HepG2 (cell line): ENCODE results near the gene CNNM4. TPM values are rescaled to one million over a fixed set of nuclear protein-coding genes. Genes with fewer than 3 reads are reported as not detected.

Experiments
- ARNT2 ChIP-seq: sonication (generic); formaldehyde crosslinking; IDR thresholded peaks from 2 replicates; pipeline ENCODE4 v1.8.0; 2022; ENCODE audit warnings: mild to moderate bottlenecking, low read depth, missing genetic modification reagents, moderate library complexity
- BRCA1 ChIP-seq: sonication (generic); formaldehyde crosslinking; IDR thresholded peaks from 2 replicates; pipeline ENCODE4 v1.4.0; 2020; ENCODE audit warnings: missing genetic modification reagents
- CCAR2 ChIP-seq: fragments of 200-400 bp; formaldehyde crosslinking; optimal IDR thresholded peaks from 2 replicates; pipeline ENCODE3; 2018; ENCODE audit warnings: low read depth, mild to moderate bottlenecking, low read length, moderate library complexity
- CREB1 ChIP-seq, 2 experiments: fragments of 450-650 bp in 1 of 2; IDR thresholded peaks; 2 replicates each; pipeline ENCODE4 v1.6.1; 2016 to 2017; ENCODE audit warnings: control low read depth in 1 of 2, mild to moderate bottlenecking in 1 of 2, missing compliant biosample characterization in 1 of 2, missing genetic modification characterization in 1 of 2
- FIP1L1 ChIP-seq: fragments of 200-400 bp; formaldehyde crosslinking; IDR thresholded peaks from 2 replicates; pipeline ENCODE4 v1.6.1; 2018; ENCODE audit warnings: low read depth, mild to moderate bottlenecking, low read length, moderate library complexity, borderline replicate concordance; ENCODE audit not compliant: insufficient read depth
- FOSL2 ChIP-seq: sonication (generic); formaldehyde crosslinking; IDR thresholded peaks from 2 replicates; pipeline ENCODE4 v1.4.0; 2020; ENCODE audit warnings: missing genetic modification reagents
- IRX3 ChIP-seq: sonication (generic); formaldehyde crosslinking; IDR thresholded peaks from 2 replicates; pipeline ENCODE4 v1.8.1; 2023; ENCODE audit warnings: mild to moderate bottlenecking, low read depth, missing genetic modification reagents, borderline replicate concordance
- KDM1A ChIP-seq: IDR thresholded peaks from 2 replicates; pipeline ENCODE4 v1.6.1; 2016; ENCODE audit warnings: missing compliant biosample characterization
- KDM2A ChIP-seq: sonication (generic); formaldehyde crosslinking; IDR thresholded peaks from 2 replicates; pipeline ENCODE4 v1.4.0; 2020; ENCODE audit warnings: low read depth, missing genetic modification reagents, borderline replicate concordance
- MAFF ChIP-seq: IDR thresholded peaks from 2 replicates; pipeline ENCODE4 v1.6.1; 2011; ENCODE audit warnings: low read depth, low read length, improper control_type of control experiment
- MTERF4 ChIP-seq: sonication (generic); formaldehyde crosslinking; IDR thresholded peaks from 2 replicates; pipeline ENCODE4 v1.8.0; 2023; ENCODE audit warnings: mild to moderate bottlenecking, missing genetic modification reagents
- NCOA5 ChIP-seq: sonication (generic); formaldehyde crosslinking; IDR thresholded peaks from 2 replicates; pipeline ENCODE4 v1.4.0; 2020; ENCODE audit warnings: missing genetic modification reagents
- NR2C2 ChIP-seq: sonication (generic); formaldehyde crosslinking; IDR thresholded peaks from 2 replicates; pipeline ENCODE4 v1.4.0; 2020; ENCODE audit warnings: missing genetic modification reagents, mild to moderate bottlenecking, moderate library complexity, borderline replicate concordance
- REXO4 ChIP-seq: sonication (generic); formaldehyde crosslinking; IDR thresholded peaks from 2 replicates; pipeline ENCODE4 v1.8.0; 2022; ENCODE audit warnings: missing genetic modification reagents, mild to moderate bottlenecking, borderline replicate concordance
- SIX4 ChIP-seq: sonication (generic); formaldehyde crosslinking; IDR thresholded peaks from 2 replicates; pipeline ENCODE4 v1.4.0; 2020; ENCODE audit warnings: missing genetic modification reagents
- ZBTB42 ChIP-seq: sonication (generic); formaldehyde crosslinking; IDR thresholded peaks from 2 replicates; pipeline ENCODE4 v1.5.0; 2020; ENCODE audit warnings: mild to moderate bottlenecking, missing genetic modification reagents
- ZNF10 ChIP-seq: sonication (generic); formaldehyde crosslinking; IDR thresholded peaks from 2 replicates; pipeline ENCODE4 v1.4.0; 2020; ENCODE audit warnings: mild to moderate bottlenecking, low read depth, missing genetic modification reagents, borderline replicate concordance
- ZNF460 ChIP-seq: sonication (generic); formaldehyde crosslinking; IDR thresholded peaks from 2 replicates; pipeline ENCODE4 v1.5.1; 2020; ENCODE audit warnings: missing genetic modification reagents, mild to moderate bottlenecking, borderline replicate concordance
- ZNF570 ChIP-seq: sonication (generic); formaldehyde crosslinking; IDR thresholded peaks from 2 replicates; pipeline ENCODE4 v1.4.0; 2020; ENCODE audit warnings: mild to moderate bottlenecking, missing genetic modification reagents, borderline replicate concordance
- ZNF615 ChIP-seq: sonication (generic); formaldehyde crosslinking; IDR thresholded peaks from 2 replicates; pipeline ENCODE4 v1.5.0; 2020; ENCODE audit warnings: mild to moderate bottlenecking, missing genetic modification reagents, borderline replicate concordance
- ZNF724P ChIP-seq: sonication (generic); formaldehyde crosslinking; IDR thresholded peaks from 2 replicates; pipeline ENCODE4 v1.8.0; 2022; ENCODE audit warnings: missing genetic modification reagents, borderline replicate concordance
- ZNF772 ChIP-seq: sonication (generic); formaldehyde crosslinking; IDR thresholded peaks from 2 replicates; pipeline ENCODE4 v1.5.0; 2020; ENCODE audit warnings: mild to moderate bottlenecking, missing genetic modification reagents
- ZNF775 ChIP-seq: sonication (generic); formaldehyde crosslinking; IDR thresholded peaks from 2 replicates; pipeline ENCODE4 v1.4.0; 2020; ENCODE audit warnings: missing genetic modification reagents, mild to moderate bottlenecking, moderate library complexity, borderline replicate concordance
- ZNF816 ChIP-seq: sonication (generic); formaldehyde crosslinking; IDR thresholded peaks from 2 replicates; pipeline ENCODE4 v1.8.0; 2022; ENCODE audit warnings: missing genetic modification reagents, mild to moderate bottlenecking, borderline replicate concordance
- polyA plus RNA-seq, 8 experiments: library from polyadenylated mRNA; depleted of rRNA in 3 of 8; stranded (reverse) in 7 of 8; unstranded in 1 of 8; fragments of >200 nt; fragmentation: Illumina TruSeq in 4 of 8; extraction: Trizol in 4 of 8; gene quantifications; 2 replicates each; pipeline versions ENCODE4 v1.2.1 to v1.2.3, GENCODE V29; 2011 to 2016; ENCODE audit warnings: low read depth in 4 of 8, missing spikeins in 1 of 8, mixed read lengths in 1 of 8; ENCODE audit not compliant: insufficient read depth in 1 of 8
- total RNA-seq, 5 experiments: library from RNA; depleted of rRNA; stranded (reverse); fragments of >200 nt; fragmentation: Illumina TruSeq; extraction: Trizol; gene quantifications; 2 replicates each; pipeline ENCODE4 v1.2.3, GENCODE V29; 2016; ENCODE audit warnings: low read depth in 1 of 5
- TF ChIP-seq, protein P1 (sequence below): sonication (generic); formaldehyde crosslinking; IDR thresholded peaks from 2 replicates; pipeline ENCODE4 v1.4.0; 2020; ENCODE audit warnings: missing genetic modification reagents
- TF ChIP-seq, protein P2 (sequence below): IDR thresholded peaks from 2 replicates; pipeline ENCODE4 v1.6.1; 2012; ENCODE audit warnings: low read depth, low read length, improper control_type of control experiment
- TF ChIP-seq, protein P3 (sequence below): sonication (generic); formaldehyde crosslinking; conservative IDR thresholded peaks from 2 replicates; pipeline ENCODE4 v1.8.0; 2022; ENCODE audit warnings: missing genetic modification reagents

CNNM4 gene
- total and polyA plus RNA-seq, 2 of the 13 experiments (the other 11 are each of a cell fraction or from before 2014, with no cell fraction given), result 5.9 to 8.4 TPM

- TF ChIP-seq ZNF724P (CRISPR knock-in tag), result no peak
- TF ChIP-seq CCAR2, result no peak
- TF ChIP-seq REXO4, result no peak
- TF ChIP-seq ZNF460, result no peak
- no peak for TF ChIP-seq ZNF615
- 0 out of 2 replicates have a peak, but pooled peaks have one; percentile 20 for TF ChIP-seq CREB1 (IDR thresholded peaks at IDR 0.05)
- TF ChIP-seq CREB1 (CRISPR knock-in tag; IDR thresholded peaks at IDR 0.05), result no peak
- no peak for TF ChIP-seq FIP1L1
- TF ChIP-seq ARNT2 (CRISPR knock-in tag), result no peak
- TF ChIP-seq MTERF4 (CRISPR knock-in tag), result no peak
- TF ChIP-seq ZNF570 (CRISPR knock-in tag), result no peak
- no peak for TF ChIP-seq ZNF10 (CRISPR knock-in tag)
- TF ChIP-seq, protein P1, sequence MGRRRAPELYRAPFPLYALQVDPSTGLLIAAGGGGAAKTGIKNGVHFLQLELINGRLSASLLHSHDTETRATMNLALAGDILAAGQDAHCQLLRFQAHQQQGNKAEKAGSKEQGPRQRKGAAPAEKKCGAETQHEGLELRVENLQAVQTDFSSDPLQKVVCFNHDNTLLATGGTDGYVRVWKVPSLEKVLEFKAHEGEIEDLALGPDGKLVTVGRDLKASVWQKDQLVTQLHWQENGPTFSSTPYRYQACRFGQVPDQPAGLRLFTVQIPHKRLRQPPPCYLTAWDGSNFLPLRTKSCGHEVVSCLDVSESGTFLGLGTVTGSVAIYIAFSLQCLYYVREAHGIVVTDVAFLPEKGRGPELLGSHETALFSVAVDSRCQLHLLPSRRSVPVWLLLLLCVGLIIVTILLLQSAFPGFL (CRISPR knock-in tag), result no peak
- TF ChIP-seq NCOA5 (CRISPR knock-in tag), result no peak
- TF ChIP-seq SIX4, result no peak
- no peak for TF ChIP-seq ZBTB42 (CRISPR knock-in tag)
- TF ChIP-seq ZNF775 (CRISPR knock-in tag), result no peak
- no peak for TF ChIP-seq FOSL2
- no peak for TF ChIP-seq KDM1A (CRISPR knock-in tag)
- TF ChIP-seq ZNF816 (CRISPR knock-in tag), result no peak
- no peak for TF ChIP-seq NR2C2 (CRISPR knock-in tag)
- TF ChIP-seq ZNF772 (CRISPR knock-in tag), result no peak
- no peak for TF ChIP-seq BRCA1 (CRISPR knock-in tag)
- TF ChIP-seq MAFF, result no peak
- TF ChIP-seq, protein P2, sequence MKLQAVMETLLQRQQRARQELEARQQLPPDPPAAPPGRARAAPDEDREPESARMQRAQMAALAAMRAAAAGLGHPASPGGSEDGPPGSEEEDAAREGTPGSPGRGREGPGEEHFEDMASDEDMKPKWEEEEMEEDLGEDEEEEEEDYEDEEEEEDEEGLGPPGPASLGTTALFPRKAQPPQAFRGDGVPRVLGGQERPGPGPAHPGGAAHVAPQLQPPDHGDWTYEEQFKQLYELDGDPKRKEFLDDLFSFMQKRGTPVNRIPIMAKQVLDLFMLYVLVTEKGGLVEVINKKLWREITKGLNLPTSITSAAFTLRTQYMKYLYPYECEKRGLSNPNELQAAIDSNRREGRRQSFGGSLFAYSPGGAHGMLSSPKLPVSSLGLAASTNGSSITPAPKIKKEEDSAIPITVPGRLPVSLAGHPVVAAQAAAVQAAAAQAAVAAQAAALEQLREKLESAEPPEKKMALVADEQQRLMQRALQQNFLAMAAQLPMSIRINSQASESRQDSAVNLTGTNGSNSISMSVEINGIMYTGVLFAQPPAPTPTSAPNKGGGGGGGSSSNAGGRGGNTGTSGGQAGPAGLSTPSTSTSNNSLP, result no peak
- TF ChIP-seq KDM2A (CRISPR knock-in tag), result no peak
- TF ChIP-seq, protein P3, sequence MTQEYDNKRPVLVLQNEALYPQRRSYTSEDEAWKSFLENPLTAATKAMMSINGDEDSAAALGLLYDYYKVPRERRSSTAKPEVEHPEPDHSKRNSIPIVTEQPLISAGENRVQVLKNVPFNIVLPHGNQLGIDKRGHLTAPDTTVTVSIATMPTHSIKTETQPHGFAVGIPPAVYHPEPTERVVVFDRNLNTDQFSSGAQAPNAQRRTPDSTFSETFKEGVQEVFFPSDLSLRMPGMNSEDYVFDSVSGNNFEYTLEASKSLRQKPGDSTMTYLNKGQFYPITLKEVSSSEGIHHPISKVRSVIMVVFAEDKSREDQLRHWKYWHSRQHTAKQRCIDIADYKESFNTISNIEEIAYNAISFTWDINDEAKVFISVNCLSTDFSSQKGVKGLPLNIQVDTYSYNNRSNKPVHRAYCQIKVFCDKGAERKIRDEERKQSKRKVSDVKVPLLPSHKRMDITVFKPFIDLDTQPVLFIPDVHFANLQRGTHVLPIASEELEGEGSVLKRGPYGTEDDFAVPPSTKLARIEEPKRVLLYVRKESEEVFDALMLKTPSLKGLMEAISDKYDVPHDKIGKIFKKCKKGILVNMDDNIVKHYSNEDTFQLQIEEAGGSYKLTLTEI, result no peak
- TF ChIP-seq IRX3 (CRISPR knock-in tag), result no peak
Measured at GRCh38 chr2:96715658-96716057, 45.0 kb upstream of the CNNM4 start (continued).
